ENCODE data around the gene B3GNT5. TPM values are rescaled to one million over a fixed set of nuclear protein-coding genes. Genes with fewer than 3 reads are reported as not detected.

B3GNT5 gene
- polyA plus RNA-seq, 1 donor = 81.4 TPM

DNA sequence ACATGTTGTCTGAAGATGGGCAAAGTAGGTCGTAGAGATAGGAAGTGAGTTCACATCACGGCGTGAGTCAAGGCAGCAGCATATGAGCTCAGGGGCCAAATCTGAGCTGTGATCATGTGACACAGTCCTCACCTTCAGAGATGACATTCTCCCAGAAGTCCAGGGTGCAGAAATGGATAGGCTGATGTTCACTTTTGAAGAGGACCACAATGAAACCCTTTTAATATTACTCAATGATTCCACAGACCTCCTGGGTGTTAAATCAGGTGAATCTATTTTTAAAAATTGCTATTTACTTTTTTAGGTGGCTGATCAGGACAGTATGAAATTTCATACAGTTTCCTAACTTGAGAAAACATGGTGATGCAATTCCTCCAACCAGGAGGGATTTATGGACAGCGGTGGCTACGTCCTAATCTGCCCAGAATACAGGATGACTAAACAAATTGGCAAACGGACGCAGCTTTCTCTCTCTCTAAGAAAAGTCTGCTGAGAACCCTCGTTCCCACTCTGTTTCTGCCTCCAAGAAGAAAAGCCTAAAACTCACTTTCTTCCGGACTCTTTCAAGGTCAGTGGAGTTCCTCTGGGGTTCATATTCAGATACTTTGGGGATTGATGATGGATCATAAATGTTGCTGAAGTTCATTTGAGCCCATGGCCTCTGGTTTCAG, 34.4 kb downstream of the B3GNT5 start:
- H3K36me3 ChIP-seq (ENCODE audit: control insufficient read depth, insufficient read depth, low read length) = no peaks in the 10 kb centered on the region
- H3K27me3 ChIP-seq (ENCODE audit: control insufficient read depth, insufficient read depth, low read length) = no peaks in the 10 kb centered on the region
- H3K9me3 ChIP-seq (ENCODE audit: control insufficient read depth, low read depth, low read length) = no peaks in the 10 kb centered on the region
- peak; percentile 46 to 61 for DNase-seq
- H3K4me1 ChIP-seq (ENCODE audit: control insufficient read depth, insufficient read depth, low read length) = peaks cover 4% of the 10 kb centered on the region
- H3K27ac ChIP-seq (ENCODE audit: low read length) = no peak overlapping the region
- WGBS (ENCODE audit: insufficient coverage, low lambda C conversion rate) = 100% methylated on average over 2 of the region's 9 CpGs
- H3K4me3 ChIP-seq (ENCODE audit: low read length) = no peak overlapping the region

DNA sequence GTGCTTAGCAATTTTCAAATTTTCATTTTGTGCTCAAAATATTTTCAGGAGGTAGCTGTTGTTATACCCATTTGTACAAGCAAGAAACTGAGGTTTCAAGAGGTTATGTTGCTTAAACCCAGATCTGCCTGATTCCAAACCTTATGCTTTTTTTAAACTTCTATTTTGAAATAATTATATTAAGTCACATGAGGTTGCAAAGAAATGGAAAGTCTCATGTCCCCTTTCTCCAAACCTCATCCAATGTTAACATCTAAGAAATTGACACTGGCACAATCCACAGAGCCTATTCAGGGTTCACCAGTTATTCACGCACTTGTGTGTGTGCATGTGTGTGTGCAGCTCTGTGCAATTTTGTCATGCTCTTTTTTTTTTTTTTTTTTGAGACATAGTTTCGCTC, 35.1 kb downstream of the B3GNT5 start:
- no peak for DNase-seq
- Histone ChIP-seq H3K9me3 (ENCODE audit: control insufficient read depth, low read depth, low read length) (no peaks in the 10 kb centered on the region), H3K4me1 (ENCODE audit: control insufficient read depth, insufficient read depth, low read length) (peaks cover 4% of the 10 kb centered on the region), H3K27me3 (ENCODE audit: control insufficient read depth, insufficient read depth, low read length) (no peaks in the 10 kb centered on the region), H3K4me3 (ENCODE audit: low read length) (no peak overlapping the region), H3K36me3 (ENCODE audit: control insufficient read depth, insufficient read depth, low read length) (no peaks in the 10 kb centered on the region), H3K27ac (ENCODE audit: low read length) (no peak overlapping the region)
- no CpG with 5 or more reads among the region's 2 CpGs for WGBS (ENCODE audit: insufficient coverage, low lambda C conversion rate)

DNA sequence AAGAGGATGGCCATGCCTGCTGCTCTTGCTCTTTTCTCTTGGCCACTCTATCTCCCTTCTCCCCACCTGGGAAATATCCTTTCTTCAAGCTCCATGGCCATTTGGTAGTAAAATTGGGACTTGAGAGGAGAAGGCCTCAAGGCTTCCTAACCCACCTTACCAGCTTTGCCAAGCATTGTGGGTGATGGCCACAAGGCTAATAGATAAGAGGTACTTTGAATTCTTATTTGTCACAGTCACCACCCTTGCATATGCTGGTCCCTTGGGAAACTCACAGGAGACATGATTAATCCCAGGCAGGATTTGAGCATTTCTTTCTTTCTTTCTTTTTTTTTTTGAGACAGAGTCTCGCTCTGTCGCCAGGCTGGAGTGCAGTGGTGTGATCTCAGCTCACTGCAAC, 37.2 kb downstream of the B3GNT5 start:
- WGBS (ENCODE audit: insufficient coverage, low lambda C conversion rate) = no CpG with 5 or more reads among the region's 2 CpGs
- DNase-seq = no peak
- Histone ChIP-seq H3K27ac (ENCODE audit: low read length) (no peak overlapping the region), H3K9me3 (ENCODE audit: control insufficient read depth, low read depth, low read length) (no peaks in the 10 kb centered on the region), H3K36me3 (ENCODE audit: control insufficient read depth, insufficient read depth, low read length) (no peaks in the 10 kb centered on the region), H3K4me1 (ENCODE audit: control insufficient read depth, insufficient read depth, low read length) (peaks cover 4% of the 10 kb centered on the region), H3K27me3 (ENCODE audit: control insufficient read depth, insufficient read depth, low read length) (no peaks in the 10 kb centered on the region), H3K4me3 (ENCODE audit: low read length) (no peak overlapping the region)

DNA sequence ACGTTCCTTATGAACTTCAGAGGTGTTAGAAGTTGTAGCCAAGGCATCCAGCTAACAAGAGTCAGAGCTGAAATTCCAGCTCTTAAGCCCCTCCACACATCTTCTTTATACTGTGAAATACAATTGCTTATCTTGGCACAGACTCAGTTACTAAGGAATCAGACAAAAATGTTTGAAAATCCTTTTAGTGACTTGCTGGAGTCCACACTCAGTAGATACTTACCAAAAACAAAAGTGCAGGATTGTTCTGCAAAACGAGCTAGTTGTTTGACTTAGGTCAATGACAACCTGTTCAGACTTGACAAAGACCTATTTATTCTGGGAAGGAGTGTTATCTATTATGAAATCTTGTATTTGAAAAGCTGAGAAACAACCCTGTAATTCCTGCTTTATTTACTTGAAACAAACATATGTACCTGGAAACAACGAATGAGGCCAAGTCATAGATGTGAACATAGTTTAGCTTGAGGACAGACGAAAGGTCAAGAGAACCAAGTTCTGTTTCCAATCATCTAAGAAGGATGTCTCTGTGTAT, 38.5 kb downstream of the B3GNT5 start:
- no peak for DNase-seq
- Histone ChIP-seq H3K27me3 (ENCODE audit: control insufficient read depth, insufficient read depth, low read length) (no peaks in the 10 kb centered on the region), H3K36me3 (ENCODE audit: control insufficient read depth, insufficient read depth, low read length) (no peaks in the 10 kb centered on the region), H3K27ac (ENCODE audit: low read length) (no peak overlapping the region), H3K9me3 (ENCODE audit: control insufficient read depth, low read depth, low read length) (no peaks in the 10 kb centered on the region), H3K4me3 (ENCODE audit: low read length) (no peak overlapping the region), H3K4me1 (ENCODE audit: control insufficient read depth, insufficient read depth, low read length) (peaks cover 4% of the 10 kb centered on the region)
- WGBS (ENCODE audit: insufficient coverage, low lambda C conversion rate) = 40% methylated on average over 1 of the region's 4 CpGs

DNA sequence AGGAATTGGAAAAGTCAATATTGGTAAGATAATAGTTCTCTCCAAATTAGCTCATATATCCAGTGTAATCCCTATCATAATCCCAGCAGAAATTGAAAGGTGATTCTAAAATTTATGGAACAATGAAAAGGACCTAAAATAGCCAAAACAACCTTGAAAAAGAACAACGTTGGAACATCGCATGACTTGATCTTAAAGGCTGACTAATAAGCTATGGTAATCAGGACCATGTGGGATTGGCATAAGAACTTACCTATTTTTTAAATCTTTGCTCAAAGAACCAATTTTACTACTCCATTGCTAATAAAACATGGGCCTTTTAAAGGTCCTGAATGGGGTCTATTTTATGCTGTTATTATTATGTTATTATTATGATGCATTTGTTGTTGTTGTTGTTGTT, 40.9 kb downstream of the B3GNT5 start:
- peaks cover 4% of the 10 kb centered on the region for H3K4me1 ChIP-seq (ENCODE audit: control insufficient read depth, insufficient read depth, low read length)
- H3K27ac ChIP-seq (ENCODE audit: low read length) = no peak overlapping the region
- no peaks in the 10 kb centered on the region for H3K27me3 ChIP-seq (ENCODE audit: control insufficient read depth, insufficient read depth, low read length)
- no peaks in the 10 kb centered on the region for H3K36me3 ChIP-seq (ENCODE audit: control insufficient read depth, insufficient read depth, low read length)
- no peaks in the 10 kb centered on the region for H3K9me3 ChIP-seq (ENCODE audit: control insufficient read depth, low read depth, low read length)
- 100% methylated on average over 2 of the region's 2 CpGs for whole genome bisulfite sequencing (ENCODE audit: insufficient coverage, low lambda C conversion rate)
- DNase-seq = no peak
- H3K4me3 ChIP-seq (ENCODE audit: low read length) = no peak overlapping the region

DNA sequence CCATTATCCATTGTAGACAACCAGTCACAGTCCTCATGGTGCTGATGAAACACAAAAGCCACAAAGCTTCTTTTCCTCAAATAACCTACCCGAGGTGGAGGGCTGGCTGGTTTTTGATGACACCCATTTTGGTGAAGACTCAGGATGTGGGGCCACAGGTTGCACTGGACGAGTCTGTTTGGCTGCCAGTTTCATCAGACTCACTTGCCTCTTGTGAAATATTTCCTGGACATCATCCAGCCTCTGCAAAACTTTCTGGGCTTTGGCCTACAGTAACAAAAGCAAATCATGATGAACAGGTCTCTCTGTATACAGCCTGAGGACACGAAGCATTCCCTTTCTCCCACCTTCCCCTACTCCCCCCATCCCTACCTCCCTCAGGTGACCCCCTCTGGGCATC, 42.2 kb downstream of the B3GNT5 start:
- Histone ChIP-seq H3K27me3 (ENCODE audit: control insufficient read depth, insufficient read depth, low read length) (no peaks in the 10 kb centered on the region), H3K4me3 (ENCODE audit: low read length) (no peak overlapping the region), H3K9me3 (ENCODE audit: control insufficient read depth, low read depth, low read length) (no peaks in the 10 kb centered on the region), H3K27ac (ENCODE audit: low read length) (no peak overlapping the region), H3K4me1 (ENCODE audit: control insufficient read depth, insufficient read depth, low read length) (peaks cover 4% of the 10 kb centered on the region), H3K36me3 (ENCODE audit: control insufficient read depth, insufficient read depth, low read length) (no peaks in the 10 kb centered on the region)
- no CpG with 5 or more reads among the region's 3 CpGs for WGBS (ENCODE audit: insufficient coverage, low lambda C conversion rate)
- no peak for DNase-seq

DNA sequence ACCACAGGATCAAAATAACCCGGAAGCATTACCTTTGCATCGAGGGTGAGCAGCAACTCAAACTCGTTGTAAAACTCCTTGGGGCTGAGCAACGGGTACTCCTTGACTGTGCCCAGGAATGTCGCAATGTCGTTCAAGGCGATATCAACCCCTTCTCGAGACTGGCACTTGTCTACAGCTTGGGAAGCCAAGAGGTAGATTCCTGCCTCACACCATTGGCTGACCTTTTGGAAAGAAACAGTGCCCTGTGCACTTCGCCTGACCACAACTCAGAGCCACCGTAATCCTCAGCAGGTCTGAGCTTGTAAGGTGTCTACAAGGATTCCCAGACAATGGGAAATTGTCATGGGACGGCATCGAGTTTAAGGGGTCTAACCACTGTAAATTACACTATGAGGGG, 43.9 kb downstream of the B3GNT5 start:
- Histone ChIP-seq H3K27ac (ENCODE audit: low read length) (no peak overlapping the region), H3K4me3 (ENCODE audit: low read length) (no peak overlapping the region), H3K27me3 (ENCODE audit: control insufficient read depth, insufficient read depth, low read length) (no peaks in the 10 kb centered on the region), H3K36me3 (ENCODE audit: control insufficient read depth, insufficient read depth, low read length) (no peaks in the 10 kb centered on the region), H3K4me1 (ENCODE audit: control insufficient read depth, insufficient read depth, low read length) (peaks cover under 1% of the 10 kb centered on the region), H3K9me3 (ENCODE audit: control insufficient read depth, low read depth, low read length) (no peaks in the 10 kb centered on the region)
- no peak for DNase-seq
- WGBS (ENCODE audit: insufficient coverage, low lambda C conversion rate) = no CpG with 5 or more reads among the region's 12 CpGs

DNA sequence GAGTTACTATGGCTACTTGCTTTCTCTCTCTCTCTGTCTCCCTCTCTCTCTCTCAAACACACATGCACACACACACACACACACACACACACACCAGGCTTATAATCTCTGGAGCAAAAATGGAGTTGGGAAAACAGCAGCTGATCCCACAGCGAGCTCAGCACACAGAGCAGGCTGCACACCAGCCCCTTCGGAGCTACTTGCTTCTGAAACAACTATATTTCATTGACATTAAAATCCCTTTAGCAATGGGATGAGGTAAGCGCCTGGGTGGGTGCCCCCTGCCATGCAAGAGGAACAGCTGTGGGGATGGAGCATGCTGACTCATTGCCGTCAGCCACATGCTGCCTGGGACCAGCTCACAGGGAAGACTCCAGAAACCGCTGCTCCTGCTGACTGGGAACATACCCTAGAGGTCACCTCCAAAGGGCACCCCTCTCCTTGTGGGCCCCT, 45.7 kb downstream of the B3GNT5 start:
- no peaks in the 10 kb centered on the region for H3K36me3 ChIP-seq (ENCODE audit: control insufficient read depth, insufficient read depth, low read length)
- H3K4me1 ChIP-seq (ENCODE audit: control insufficient read depth, insufficient read depth, low read length) = peaks cover 12% of the 10 kb centered on the region
- H3K9me3 ChIP-seq (ENCODE audit: control insufficient read depth, low read depth, low read length) = no peaks in the 10 kb centered on the region
- H3K27ac ChIP-seq (ENCODE audit: low read length) = no peak overlapping the region
- no CpG with 5 or more reads among the region's 5 CpGs for WGBS (ENCODE audit: insufficient coverage, low lambda C conversion rate)
- H3K27me3 ChIP-seq (ENCODE audit: control insufficient read depth, insufficient read depth, low read length) = no peaks in the 10 kb centered on the region
- no peak overlapping the region for H3K4me3 ChIP-seq (ENCODE audit: low read length)
- no peak for DNase-seq

DNA sequence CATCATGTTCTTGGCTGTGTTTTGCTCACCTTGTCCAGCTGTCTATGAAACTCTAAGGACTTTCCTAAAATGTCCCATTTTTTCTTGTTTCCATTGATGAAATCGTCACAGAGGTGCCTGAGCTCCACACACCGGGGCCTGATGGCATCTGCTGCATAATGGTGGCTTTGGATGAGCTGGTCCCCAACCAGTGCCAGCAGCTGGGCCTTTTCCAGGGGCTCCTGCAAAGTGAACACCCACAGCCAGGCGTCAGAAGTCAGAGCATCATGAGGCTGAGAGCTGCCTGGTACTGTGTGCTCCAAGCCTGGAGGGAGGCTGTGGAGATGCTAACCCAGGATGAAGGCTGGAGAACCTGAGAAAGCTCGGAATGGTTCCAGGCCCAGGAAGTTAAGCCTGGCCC, 46.9 kb downstream of the B3GNT5 start:
- no peaks in the 10 kb centered on the region for H3K27me3 ChIP-seq (ENCODE audit: control insufficient read depth, insufficient read depth, low read length)
- no peak overlapping the region for H3K27ac ChIP-seq (ENCODE audit: low read length)
- H3K9me3 ChIP-seq (ENCODE audit: control insufficient read depth, low read depth, low read length) = no peaks in the 10 kb centered on the region
- H3K36me3 ChIP-seq (ENCODE audit: control insufficient read depth, insufficient read depth, low read length) = no peaks in the 10 kb centered on the region
- no peak overlapping the region for H3K4me3 ChIP-seq (ENCODE audit: low read length)
- peaks cover 20% of the 10 kb centered on the region for H3K4me1 ChIP-seq (ENCODE audit: control insufficient read depth, insufficient read depth, low read length)
- DNase-seq = no peak
- WGBS (ENCODE audit: insufficient coverage, low lambda C conversion rate) = no CpG with 5 or more reads among the region's 4 CpGs

DNA sequence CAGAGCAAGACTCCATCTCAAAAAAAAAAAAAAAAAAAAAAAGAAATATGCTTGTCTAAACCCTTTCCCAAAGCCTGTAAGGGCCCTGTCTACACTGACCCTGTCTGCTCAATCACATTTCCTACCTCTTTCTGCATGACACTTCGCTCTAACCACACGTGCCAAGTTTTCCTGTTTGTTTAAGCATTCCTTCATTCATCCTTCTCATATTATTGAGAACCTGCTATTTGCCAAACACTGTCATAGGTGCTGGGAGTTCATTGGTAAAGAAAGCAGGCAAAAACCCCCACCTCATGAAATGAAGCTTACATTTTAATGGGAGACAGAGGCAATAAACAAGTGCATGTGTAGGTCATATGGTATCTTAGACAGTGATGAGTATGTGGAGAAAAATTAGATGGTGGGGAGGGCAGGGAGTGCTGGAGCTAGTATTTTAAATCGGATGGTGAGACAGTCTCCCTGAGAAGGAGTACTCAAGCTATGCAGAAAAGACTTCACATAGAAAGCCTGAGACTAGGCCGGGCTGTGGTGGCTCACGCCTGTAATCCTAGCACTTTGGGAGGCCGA, 48.0 kb downstream of the B3GNT5 start:
- WGBS (ENCODE audit: insufficient coverage, low lambda C conversion rate) = 75% methylated on average over 2 of the region's 6 CpGs
- no peaks in the 10 kb centered on the region for H3K9me3 ChIP-seq (ENCODE audit: control insufficient read depth, low read depth, low read length)
- no peak overlapping the region for H3K27ac ChIP-seq (ENCODE audit: low read length)
- H3K27me3 ChIP-seq (ENCODE audit: control insufficient read depth, insufficient read depth, low read length) = no peaks in the 10 kb centered on the region
- no peaks in the 10 kb centered on the region for H3K36me3 ChIP-seq (ENCODE audit: control insufficient read depth, insufficient read depth, low read length)
- no peak for DNase-seq
- peaks cover 24% of the 10 kb centered on the region for H3K4me1 ChIP-seq (ENCODE audit: control insufficient read depth, insufficient read depth, low read length)
- no peak overlapping the region for H3K4me3 ChIP-seq (ENCODE audit: low read length)

Measured in large intestine (tissue), 3 donors.